ENCODE results near the gene VAMP1. TPM values are rescaled to one million over a fixed set of nuclear protein-coding genes. Genes with fewer than 3 reads are reported as not detected.

The VAMP1 gene
- total and polyA plus RNA-seq, 2 of the 13 experiments (the other 11 are each of a cell fraction or from before 2014, with no cell fraction given), result 2.5 to 7.4 TPM

DNA sequence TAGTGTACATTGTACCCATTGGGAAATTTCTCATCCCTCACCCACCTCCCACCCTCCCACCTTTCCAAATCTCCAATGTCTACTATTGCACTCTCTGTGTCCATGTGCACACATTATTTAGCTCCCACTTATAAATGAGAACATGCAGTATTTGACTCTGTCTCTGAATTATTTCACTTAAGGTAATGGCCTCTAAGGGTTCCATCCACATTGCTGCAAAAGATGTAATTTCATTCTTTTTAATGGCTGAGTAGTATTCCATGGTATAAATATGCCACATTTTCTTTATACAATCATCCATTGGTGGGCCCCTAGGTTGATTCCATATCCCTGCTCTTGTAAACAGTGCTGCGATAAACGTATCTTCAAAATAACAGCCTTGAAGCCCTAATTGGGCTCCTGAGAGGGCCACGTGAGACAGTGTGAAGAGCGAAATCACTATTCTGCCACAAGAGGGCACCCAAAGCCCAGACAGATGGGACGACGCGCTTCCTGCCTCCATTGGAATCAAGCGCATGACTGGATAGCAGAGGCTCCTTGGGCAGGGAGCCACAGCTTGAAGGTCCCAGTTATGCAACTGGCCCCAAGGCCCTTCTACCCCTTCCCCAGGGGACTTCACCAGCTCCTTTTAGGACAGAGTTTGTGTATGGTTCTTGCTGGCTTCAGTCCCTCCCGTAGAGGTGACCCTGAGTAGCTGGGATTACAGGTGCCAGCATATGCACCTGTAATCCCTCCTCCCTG, 47.0 kb downstream of the VAMP1 start:
- Histone ChIP-seq H4K20me1 (ENCODE audit: insufficient read depth, low read length) (no peaks in the 10 kb centered on the region), H3K27me3 (ENCODE audit: control insufficient read depth in 1 of 2, insufficient read depth in 2 of 2, low read length in 2 of 2) (peaks cover 2 to 12% of the 10 kb centered on the region in 2 experiments; a peak in 2 of 5 replicates), H3K9ac (ENCODE audit: insufficient read depth, low read depth, low read length) (no peak overlapping the region), H3K79me2 (ENCODE audit: insufficient read depth, low read length) (no peaks in the 10 kb centered on the region), H3K36me3 (replicated peaks in 1 of 2; ENCODE audit: control insufficient read depth in 1 of 2, insufficient read depth in 2 of 2, low read length in 2 of 2) (no peaks in the 10 kb centered on the region), H3K4me1 (ENCODE audit: insufficient read depth, low read length) (peaks cover 63% of the 10 kb centered on the region), H3K27ac (ENCODE audit: extremely low read length, insufficient read depth, low read length) (no peak overlapping the region), H2AFZ (ENCODE audit: low read length) (peak overlapping the region; percentile 88), H3K4me2 (ENCODE audit: low read depth, low read length) (peak overlapping the region; percentile 62), H3K4me3 (replicated peaks in 1 of 3; ENCODE audit: insufficient read depth in 1 of 3, low read depth in 2 of 3, low read length in 3 of 3) (peak overlapping the region in 1 of 3 experiments; percentile 12; a peak in 1 of 6 replicates), H3K9me3 (ENCODE audit: low read length) (no peaks in the 10 kb centered on the region)
- DNase-seq (ENCODE audit: low spot score) (peak; percentile 81), FAIRE-seq (peak; percentile 91), ATAC-seq (peak; percentile 92)
- 1% methylated on average over 5 of the region's 9 CpGs for WGBS (ENCODE audit: low lambda C conversion rate)
- BruUV-seq (replicated peaks), result no TSS peak
- ChIA-PET POLR2A (interaction anchor here (1.0 to 4.2 kb wide), 6 partner anchors 28 to 112 kb away, joined by 4 to 20 read pairs (median 8); partner anchors contain the start of genes GAPDH, LTBR, TAPBPL and VAMP1), CTCF (ENCODE audit: low intra/inter-chr PET ratio, low total read pairs) (interaction anchor here (1.2 to 2.6 kb wide), 4 partner anchors 42 to 131 kb away, joined by 3 to 29 read pairs (median 4); no protein-coding TSS in a partner anchor)
- intact Hi-C loops (cut with micrococcal nuclease; ENCODE audit: unreplicated experiment) (loop anchor here (1.0 to 5.0 kb wide), 6 partner anchors 42 to 134 kb away; partner anchors contain the start of genes IFFO1 and NCAPD2), in situ Hi-C loops (cut with HindIII; ENCODE audit: extremely low pct_ligation_motif_present, low pct_unique_long_range_greater_than_20kb) (loop anchor here (5.0 to 10.0 kb wide), 2 partner anchors 39 to 111 kb away; partner anchors contain the start of gene GAPDH)
- TF ChIP-seq U2AF1 (optimal IDR thresholded peaks at IDR 0.05; ENCODE audit: low read depth, low read length), result no peak
- no peak for TF ChIP-seq ZNF382 (CRISPR knock-in tag; IDR thresholded peaks at IDR 0.05; ENCODE audit: borderline replicate concordance)
- TF ChIP-seq PAX8 (CRISPR knock-in tag; IDR thresholded peaks at IDR 0.05; ENCODE audit: borderline replicate concordance), result no peak
- no peak for TF ChIP-seq HDAC1 (CRISPR knock-in tag; IDR thresholded peaks at IDR 0.05)
- TF ChIP-seq, protein P1, sequence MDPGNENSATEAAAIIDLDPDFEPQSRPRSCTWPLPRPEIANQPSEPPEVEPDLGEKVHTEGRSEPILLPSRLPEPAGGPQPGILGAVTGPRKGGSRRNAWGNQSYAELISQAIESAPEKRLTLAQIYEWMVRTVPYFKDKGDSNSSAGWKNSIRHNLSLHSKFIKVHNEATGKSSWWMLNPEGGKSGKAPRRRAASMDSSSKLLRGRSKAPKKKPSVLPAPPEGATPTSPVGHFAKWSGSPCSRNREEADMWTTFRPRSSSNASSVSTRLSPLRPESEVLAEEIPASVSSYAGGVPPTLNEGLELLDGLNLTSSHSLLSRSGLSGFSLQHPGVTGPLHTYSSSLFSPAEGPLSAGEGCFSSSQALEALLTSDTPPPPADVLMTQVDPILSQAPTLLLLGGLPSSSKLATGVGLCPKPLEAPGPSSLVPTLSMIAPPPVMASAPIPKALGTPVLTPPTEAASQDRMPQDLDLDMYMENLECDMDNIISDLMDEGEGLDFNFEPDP (CRISPR knock-in tag; conservative IDR thresholded peaks at IDR 0.05), result no peak
- TF ChIP-seq CSRNP2 (CRISPR knock-in tag; conservative IDR thresholded peaks at IDR 0.05; ENCODE audit: low read depth), result no peak
- no peak for TF ChIP-seq CREM (IDR thresholded peaks at IDR 0.05)
- no peak for TF ChIP-seq CREM (CRISPR knock-in tag; IDR thresholded peaks at IDR 0.05)
- TF ChIP-seq, protein P2, sequence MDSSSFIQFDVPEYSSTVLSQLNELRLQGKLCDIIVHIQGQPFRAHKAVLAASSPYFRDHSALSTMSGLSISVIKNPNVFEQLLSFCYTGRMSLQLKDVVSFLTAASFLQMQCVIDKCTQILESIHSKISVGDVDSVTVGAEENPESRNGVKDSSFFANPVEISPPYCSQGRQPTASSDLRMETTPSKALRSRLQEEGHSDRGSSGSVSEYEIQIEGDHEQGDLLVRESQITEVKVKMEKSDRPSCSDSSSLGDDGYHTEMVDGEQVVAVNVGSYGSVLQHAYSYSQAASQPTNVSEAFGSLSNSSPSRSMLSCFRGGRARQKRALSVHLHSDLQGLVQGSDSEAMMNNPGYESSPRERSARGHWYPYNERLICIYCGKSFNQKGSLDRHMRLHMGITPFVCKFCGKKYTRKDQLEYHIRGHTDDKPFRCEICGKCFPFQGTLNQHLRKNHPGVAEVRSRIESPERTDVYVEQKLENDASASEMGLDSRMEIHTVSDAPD (CRISPR knock-in tag; IDR thresholded peaks at IDR 0.05), result no peak
- 0 out of 2 replicates have a peak, but pooled peaks have one; percentile 32 for TF ChIP-seq ZNF232 (CRISPR knock-in tag; IDR thresholded peaks at IDR 0.05; ENCODE audit: borderline replicate concordance)
- TF ChIP-seq TOPORS (CRISPR knock-in tag; IDR thresholded peaks at IDR 0.05), result no peak
- TF ChIP-seq CHD4 (IDR thresholded peaks at IDR 0.05; ENCODE audit: borderline replicate concordance, low read length), result no peak
- TF ChIP-seq ZNF367 (CRISPR knock-in tag; IDR thresholded peaks at IDR 0.05; ENCODE audit: borderline replicate concordance), result no peak
- TF ChIP-seq ZFP90 (CRISPR knock-in tag; IDR thresholded peaks at IDR 0.05; ENCODE audit: borderline replicate concordance), result 0 out of 2 replicates have a peak, but pooled peaks have one; percentile 64
- TF ChIP-seq MATR3 (CRISPR knock-in tag; IDR thresholded peaks at IDR 0.05), result no peak
- TF ChIP-seq DNMT3B (CRISPR knock-in tag; conservative IDR thresholded peaks at IDR 0.05), result no peak
- TF ChIP-seq ZZZ3 (CRISPR knock-in tag; IDR thresholded peaks at IDR 0.05; ENCODE audit: borderline replicate concordance), result no peak
